Skin of body (tissue), 2 donors: ENCODE data around the gene SPRR3. TPM values are rescaled to one million over a fixed set of nuclear protein-coding genes. Genes with fewer than 3 reads are reported as not detected.
"Not testable (repeated sequence)": the region's sequence is repeated elsewhere in the genome, so short reads cannot be mapped to it uniquely, and the experiment has no call there.

Source experiments
- DNase-seq: peaks from one replicate; lab custom pipeline; 2025; lab: John Stamatoyannopoulos, UW
- total RNA-seq: library from RNA; depleted of rRNA; stranded (reverse); fragments of >200 nt; gene quantifications from one replicate; pipeline ENCODE4 v1.2.3, GENCODE V29; 2014

Gene SPRR3
- total RNA-seq, 1 donor from 2014 or later, result 0.69 TPM

DNA sequence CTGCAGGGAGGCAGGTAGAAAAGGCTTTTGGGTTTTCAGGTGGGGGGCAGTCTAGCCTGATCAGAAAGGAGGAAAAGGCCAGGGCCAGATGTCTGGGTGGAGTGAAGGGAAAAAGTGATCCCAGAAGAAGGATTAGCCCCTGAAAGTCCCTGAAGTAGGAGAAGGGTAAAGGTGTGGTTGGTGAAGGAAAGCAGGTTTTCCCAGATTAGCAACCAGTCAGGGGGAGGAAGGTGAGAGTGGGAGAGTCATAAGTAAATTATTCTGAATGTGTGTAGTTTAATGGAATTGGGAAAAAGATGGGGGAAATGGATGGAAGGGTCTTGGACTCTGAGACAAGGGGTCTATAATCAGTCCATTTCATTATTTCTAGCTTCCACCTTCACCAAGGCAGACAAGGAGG is 18.3 kb upstream of the SPRR3 start:
- DNase-seq, result no peak

DNA sequence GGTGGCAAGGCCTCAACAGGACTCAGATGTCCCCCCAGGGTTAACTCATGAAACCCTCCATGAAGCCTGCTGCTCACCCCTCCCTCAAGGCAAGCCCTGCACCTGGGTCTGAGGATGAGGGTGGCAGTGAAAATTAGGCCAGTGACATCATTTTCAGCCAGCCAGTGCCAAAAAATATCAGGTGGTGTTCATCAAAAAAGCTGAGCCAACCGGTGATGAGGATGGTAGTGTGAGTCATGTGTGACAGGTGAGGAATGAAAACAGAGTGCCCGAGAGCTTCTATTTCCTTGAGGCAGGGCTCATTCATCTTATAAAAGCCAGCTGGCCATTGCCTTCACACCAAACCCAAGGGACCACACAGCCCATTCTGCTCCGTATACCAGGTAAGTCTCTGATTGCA is 17.8 kb upstream of the SPRR3 start, which contains the start of gene SPRR1A:
Gene SPRR1A, plus strand, starts transcription at position 339 of the 400 bp plus-strand sequence. CDS start 1,150 bp downstream, outside the sequence.
- DNase-seq, result no peak

DNA sequence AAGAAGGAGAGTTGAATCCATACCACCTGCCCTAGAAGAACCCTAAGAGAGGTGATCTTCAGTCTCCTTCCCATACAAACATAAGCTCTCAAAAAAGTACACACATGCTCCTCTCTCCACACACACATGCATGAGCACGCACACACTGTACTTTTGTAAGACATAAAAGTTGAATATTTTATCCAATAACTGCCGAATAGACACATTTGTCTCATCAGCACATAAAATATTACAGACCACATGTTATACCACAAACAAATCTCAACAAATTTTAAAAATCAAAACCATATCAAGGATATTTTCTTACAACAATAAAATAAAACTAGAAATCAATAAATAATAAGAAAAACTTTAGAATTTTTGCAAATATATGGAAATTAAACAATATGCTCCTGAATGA is 15.0 kb upstream of the SPRR3 start:
- no peak for DNase-seq

DNA sequence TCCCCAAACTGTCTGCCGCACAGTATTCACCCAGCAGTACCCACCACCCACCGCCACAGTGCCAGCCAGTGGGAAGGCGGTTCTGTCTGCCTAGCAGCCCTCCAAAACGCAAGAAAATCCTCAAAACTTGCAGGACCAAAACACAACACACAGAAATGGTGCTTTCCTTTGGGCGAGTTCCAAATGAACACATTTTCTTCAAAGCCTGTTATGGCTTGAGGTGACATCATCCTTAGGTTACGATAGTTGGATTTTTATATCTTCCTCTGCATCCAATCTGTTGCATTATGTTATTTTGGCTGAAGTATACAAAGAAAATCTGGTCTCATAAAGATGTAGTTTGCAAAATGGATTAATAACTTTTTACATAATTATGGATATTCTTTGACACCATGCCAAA is 8.4 kb upstream of the SPRR3 start:
- no peak for DNase-seq

DNA sequence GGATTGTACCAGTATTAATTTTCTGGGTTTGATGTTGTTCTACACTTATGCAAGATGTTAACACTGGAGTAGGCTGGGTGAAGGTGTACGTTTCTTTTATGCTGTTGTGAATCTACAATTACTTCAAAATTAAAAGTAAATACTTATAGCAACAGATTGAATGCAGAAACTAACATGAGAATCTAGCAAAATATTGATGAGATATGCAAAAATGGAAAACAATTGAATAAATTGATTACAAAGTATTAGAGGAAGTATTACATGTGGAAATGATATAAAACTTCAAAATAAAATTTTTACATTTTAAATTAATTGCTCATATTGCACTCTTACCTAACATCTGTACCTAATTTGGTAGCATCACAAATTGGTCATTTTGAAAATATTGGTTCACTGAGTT is 5.7 kb upstream of the SPRR3 start:
- DNase-seq, result no peak

DNA sequence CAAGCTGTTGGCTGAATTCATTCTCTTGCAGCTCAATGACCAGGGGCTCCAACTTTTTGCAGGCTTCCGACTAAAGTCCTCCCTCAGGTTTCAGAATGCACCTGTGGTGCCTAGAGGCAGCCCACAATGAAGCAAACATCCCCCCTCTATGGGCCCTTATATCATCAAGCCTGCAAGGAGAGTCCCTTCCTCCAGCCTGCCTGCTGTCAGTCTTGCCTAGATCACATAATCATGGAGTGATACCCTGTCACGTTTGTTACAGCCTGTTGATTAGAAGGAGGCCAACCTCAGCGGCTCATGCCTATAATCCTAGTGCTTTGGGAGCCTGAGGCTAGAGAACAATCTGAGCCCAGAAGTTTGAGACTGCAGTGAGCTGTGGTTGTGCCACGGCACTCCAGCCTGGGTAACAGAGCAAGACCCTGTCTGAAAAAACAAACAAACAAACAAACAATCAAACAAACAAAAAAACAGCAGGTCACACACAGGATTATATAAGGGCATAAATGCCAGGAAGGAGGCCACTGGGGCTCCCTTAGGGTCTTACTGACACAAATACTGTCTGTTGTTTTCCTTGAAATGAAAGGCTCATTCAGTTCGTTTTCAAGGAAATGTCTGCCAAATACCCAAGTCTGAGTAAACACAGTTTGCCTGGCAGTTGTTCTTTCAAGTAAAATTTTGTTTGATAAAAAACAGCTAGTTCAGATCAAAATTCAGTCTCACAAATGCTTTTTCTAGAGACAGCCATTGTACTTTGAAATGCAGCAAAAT is 4.7 kb upstream of the SPRR3 start:
- DNase-seq, result no peak

DNA sequence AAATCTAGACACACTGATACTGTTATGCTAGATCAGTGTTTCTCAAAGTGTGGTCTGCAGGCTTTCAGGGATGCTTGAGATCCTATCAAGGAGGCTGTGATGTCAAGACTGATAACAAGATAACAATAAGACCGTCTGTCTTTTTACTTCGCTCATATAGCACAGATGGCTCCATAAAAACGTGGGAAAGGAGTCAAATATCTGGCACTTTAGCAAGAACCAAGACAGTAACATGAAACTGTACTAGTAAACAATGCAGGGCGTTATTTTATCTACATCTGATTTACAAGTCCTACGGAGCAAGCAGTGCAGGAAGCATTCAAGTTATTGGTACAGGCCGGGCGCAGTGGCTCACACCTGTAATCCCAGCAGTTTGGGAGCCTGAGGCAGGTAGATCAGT is 3.6 kb upstream of the SPRR3 start:
- no peak for DNase-seq

DNA sequence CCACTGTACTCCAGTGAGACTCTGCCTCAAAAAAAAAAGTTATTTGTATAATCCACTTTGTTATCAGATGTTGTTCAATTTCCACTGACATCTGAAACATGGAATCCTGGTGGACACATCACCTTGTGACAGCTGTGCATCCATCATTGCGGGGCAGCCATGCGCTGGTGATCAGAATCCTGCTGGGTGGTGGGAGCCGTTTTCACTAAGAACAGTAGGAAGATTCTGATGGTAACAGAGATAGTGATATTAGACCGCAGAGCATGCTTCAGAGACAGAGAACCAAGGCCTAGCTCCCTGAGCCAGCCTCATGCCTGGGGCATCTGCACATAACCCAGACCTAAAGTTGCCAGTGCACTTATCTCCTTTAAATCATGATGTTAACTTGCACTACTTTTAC is 3.1 kb upstream of the SPRR3 start:
- no peak for DNase-seq

DNA sequence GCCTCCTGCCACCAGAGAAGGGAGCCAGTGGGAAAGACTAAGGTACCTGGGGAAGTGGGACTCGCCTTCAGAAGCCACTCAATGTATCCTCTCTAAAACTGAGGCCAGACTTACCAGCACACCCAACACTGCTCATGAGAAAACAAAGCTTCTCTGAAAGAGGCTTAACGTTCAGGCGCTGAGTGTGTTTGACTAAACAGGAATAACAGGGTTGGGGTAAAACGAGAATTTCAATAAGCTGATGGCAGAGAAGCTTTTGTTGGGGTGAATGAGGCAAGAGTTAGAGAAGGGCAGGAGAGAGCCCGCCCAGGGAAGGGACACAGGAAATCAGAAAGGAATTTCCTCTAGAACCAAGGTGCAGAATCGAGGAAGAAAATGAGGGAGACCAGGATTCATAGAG is 1.7 kb upstream of the SPRR3 start:
- DNase-seq, result no peak

DNA sequence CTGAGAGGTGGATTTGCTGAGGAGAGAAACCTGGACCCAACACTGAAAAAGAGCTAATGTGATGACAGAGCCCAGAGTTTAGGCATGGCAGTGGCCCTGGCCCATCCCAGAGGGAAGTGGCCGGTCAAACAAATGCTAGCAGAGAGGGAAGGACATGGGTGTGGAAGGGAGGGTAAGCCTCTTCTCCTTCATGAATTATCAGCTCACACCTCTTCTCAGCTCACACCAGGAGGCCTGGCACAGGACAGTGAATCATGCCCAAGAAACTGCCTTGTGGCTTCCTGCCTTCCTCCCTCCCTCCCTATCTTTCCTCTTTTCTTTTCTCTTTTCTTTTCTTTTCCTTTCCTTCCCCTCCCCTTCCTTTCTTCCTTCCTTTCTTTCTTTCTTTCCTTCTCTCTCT is 1.3 kb upstream of the SPRR3 start:
- no peak for DNase-seq

DNA sequence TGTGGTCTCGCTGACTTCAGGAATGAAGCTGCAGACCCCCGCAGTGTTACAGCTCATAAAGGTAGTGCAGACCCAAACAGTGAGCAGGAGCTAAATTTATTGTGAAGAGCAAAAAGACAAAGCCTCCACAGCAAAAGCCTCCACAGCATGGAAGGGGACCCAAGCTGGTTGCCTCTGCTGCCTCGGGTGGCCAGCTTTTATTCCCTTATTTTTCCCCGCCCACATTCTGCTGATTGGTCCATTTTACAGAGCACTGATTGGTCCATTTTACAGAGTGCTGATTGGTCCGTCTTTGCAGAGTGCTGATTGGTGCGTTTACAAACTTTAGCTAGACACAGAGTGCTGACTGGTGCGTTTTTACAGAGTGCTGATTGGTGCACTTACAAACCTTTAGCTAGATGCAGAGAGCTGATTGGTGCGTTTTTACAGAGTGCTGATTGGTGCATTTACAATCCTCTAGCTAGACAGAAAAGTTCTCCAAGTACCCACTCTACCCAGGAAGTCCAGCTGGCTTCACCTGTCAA is 9.7 kb downstream of the SPRR3 start:
- DNase-seq, result not testable (repeated sequence)

DNA sequence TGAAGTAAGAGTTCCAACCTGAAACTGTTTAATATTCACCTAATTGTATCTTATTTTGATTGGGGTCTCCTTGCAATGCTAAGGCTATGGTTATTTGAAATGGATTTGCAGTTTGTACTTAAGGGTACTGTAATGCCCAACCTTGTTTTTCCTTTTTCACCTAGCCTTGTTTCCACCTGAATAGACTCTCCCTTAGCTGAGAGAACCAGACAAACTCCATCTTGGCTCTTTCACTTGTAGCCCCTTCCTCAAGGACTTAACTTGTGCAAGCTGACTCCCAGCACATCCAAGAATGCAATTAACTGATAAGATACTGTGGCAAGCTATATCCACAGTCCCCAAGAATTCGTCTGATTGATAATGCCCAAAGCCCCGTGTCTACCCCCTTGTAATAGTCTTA is 20.3 kb downstream of the SPRR3 start:
- DNase-seq, result not testable (repeated sequence)

DNA sequence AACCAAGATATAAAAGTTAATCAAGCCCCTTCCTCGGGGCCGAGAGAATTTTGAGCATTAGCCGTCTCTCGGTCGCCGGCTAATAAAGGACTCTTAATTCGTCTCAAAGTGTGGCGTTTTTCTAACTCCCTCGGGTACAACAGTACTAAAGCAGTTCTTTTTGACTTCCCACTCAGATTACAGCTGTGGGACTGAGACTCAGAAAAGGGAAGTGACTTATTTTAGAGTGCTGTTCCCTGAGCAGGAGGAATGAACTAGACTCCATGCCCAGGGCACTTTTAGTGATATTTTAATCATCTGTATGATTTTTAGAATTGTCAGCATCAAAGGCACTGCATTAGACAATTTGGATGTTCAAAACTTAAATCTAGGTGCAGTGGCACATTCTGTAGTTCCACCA is 20.8 kb downstream of the SPRR3 start:
- DNase-seq, result not testable (repeated sequence)

DNA sequence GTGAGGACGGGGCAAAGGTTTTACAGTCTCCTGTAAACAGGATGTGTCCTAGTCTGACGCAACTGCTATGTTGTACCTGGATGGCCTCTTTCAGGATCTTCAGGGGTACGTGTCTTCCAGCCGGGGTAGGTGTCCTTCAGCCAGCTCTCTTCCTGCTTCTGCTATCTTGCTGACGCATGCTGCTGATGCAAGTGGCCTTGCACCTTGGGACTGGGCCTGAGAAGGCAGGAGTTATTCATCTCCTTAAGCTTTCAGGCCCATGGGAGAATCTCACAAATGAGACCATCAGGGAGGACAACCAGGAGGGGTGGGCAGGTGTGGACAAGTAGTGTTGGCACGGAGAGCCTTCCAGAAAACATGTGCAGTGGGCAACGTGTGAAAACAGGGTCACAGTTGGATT is 21.6 kb downstream of the SPRR3 start:
- DNase-seq, result no peak

DNA sequence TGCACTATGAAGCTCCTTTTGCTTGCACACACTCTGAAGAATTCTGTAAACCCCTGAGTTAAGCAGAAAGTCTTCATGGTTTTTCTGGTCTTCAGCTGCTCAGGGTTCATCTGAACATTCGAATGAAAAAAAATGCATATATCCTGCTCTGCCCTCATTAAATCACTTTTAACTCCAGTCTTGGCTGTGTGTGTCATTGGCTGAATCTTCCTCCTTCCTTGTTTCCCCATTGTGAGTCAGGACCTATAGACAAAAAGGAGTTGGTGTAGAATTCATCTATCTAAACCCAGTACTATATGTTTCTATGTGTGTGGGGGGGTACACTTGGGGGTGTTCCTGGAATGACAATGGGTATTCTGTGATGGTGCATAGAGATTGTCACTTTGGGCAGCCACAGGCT is 22.9 kb downstream of the SPRR3 start:
- DNase-seq, result no peak

DNA sequence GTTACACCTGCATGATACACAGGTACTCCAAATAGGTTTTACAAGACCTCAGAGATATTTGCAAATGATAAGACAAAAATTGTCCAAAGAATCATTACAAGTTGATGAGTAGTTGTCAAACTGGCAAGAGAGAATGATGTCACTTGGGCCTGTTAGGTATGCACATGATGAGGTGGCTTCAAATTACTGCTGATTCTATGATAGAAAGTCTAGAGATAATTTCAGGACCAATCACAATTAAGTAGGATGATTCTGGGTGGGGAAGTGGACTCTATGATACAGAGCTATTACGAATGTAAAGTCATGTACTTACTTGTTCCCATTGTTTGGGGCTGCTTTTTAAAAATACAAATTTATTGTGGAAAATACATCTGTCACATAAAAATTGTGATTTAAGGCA is 24.2 kb downstream of the SPRR3 start:
- DNase-seq, result no peak

DNA sequence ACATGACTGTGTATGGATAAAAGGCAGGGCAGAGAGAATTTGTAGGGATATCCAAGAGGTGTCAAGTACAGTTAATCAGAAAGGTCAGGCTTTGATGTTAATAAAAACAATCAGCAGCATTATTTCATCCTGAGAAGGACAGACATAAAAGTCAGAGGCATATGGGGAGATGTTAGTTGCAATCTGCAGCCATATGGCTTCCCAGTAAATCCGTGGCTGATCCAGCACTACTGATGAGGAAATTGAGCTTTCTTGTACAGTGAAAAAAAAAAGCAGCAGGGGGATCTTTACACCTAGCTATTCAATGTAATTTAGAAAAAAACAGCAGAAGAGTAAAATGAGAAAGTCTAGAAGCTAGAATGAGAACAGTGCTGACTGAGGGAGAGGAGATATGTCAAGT is 27.2 kb downstream of the SPRR3 start:
- no peak for DNase-seq

DNA sequence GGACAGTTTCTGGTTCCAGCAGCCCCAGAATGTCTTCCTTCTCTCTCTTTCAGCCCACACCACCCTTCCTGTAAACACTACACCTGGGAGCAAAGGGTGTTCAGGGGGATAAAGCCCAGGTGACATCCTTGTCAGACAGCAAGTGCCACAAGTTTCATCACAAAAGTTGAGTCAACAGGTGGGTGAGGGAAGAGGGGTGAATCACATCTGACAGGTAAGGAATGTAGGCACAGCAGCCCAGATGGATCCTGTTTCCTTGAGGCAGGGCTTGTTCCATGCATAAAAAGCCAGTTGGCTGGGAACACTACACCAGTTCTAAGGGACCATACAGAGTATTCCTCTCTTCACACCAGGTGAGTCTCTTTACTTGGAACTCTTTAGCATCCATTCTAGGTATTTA is 29.3 kb downstream of the SPRR3 start, which contains the start of gene SPRR1B:
Gene SPRR1B, plus strand, starts transcription at position 309 of the 400 bp plus-strand sequence. CDS start 1,143 bp downstream, outside the sequence.
- no peak for DNase-seq

DNA sequence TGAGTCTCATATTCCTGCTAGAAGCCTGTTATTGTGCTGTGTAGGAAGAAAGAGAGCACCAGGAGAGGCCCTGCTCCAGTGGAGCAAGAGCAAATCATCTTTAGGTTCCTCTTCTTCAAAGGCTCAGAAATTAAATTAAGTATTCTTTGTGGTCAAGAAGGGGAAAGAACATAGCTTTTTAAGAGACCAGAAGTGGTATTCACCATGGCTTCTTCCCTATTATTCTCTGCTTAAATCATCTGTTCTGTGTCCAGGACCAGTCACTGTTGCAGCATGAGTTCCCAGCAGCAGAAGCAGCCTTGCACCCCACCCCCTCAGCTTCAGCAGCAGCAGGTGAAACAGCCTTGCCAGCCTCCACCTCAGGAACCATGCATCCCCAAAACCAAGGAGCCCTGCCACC is 30.5 kb downstream of the SPRR3 start:
- DNase-seq, result no peak

DNA sequence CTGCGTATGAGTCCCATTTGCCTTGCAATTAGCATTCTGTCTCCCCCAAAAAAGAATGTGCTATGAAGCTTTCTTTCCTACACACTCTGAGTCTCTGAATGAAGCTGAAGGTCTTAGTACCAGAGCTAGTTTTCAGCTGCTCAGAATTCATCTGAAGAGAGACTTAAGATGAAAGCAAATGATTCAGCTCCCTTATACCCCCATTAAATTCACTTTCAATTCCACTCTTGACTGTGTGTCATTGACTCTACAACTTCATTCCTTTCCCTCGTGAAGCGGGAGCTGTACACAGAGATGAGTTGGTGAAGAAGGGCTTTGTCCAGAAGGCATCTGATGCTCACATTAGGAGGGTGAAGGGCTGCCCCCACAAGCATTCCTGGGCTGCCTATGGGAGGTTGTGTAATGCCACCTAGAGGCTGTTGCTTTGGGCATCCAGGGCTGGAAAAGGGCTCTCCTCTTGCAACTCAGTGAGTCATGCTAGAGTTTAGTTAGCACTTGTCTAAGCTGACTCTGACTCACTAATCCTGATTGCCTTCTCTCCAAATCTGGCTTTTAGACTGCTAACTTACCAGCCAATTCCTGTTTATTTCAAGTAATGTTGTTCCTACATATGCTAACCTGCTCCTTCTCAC is 31.2 kb downstream of the SPRR3 start:
- no peak for DNase-seq

DNA sequence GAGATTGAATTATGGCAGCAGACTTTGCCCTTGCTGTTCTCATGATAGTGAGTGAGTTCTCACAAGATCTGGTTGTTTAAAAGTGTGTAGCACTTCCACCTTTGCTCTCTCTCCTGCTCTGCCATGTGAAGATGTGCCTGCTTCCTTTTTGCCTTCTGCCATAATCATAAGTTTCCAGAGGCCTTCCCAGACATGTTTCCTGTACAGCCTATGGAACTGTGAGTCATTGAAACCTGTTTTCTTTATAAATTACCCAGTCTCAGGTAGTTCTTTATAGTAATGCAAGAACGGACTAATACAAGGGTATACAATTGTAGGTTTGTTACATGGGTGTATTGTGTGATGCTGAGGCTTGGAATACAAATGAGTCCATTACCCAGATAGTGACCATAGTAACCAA is 33.7 kb downstream of the SPRR3 start:
- DNase-seq, result no peak

DNA sequence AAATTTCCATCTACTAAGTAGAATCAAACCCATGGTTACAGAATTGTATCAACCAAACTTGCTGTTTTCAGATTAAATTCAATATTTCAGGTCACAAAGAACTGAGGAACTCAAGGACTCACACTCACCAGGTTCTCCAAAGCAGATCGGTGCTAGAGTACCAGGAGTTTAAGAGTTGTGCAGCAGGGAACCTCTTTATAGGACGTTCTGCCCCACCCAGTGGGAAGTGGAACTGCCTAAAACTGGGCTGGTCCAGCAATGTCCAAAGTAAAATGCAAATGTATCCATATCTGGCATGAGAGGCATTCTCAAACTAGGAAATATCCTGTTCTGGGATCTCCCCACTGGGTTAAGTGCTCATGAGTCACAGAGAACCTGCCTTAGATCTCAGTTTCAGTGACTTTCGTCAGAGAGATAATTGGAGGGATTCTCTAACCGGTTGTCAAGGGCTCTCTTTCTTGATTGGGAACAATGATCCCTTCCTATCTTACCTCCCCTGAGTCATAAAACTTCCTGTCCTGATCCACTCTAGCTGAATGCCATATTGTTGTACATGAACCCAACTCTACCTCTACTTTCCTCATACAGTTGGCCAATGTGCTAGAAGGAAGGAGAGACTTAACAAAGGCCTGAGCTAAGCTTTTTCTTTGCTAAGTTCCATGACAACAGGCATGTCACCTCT is 39.5 kb downstream of the SPRR3 start, which contains the start of gene SPRR2D:
Gene SPRR2D, minus strand, starts transcription at position 171 of the 682 bp plus-strand sequence. CDS start 774 bp downstream, outside the sequence.
- DNase-seq, result no peak
